Hepatocyte (in vitro differentiated cells): ENCODE measurements around the gene TCTN1. TPM values are rescaled to one million over a fixed set of nuclear protein-coding genes. Genes with fewer than 3 reads are reported as not detected.

ENCODE experiments used
- DNase-seq: peaks from one replicate; pipeline ENCODE4 v3.0.0-alpha.2; 2016; ENCODE audit warnings: low spot score
- H2AFZ ChIP-seq: fragments of 200-600 bp; sonication (generic); 2 replicates; pipeline ENCODE4 v1.6.0; 2016; ENCODE audit warnings: antibody characterized with exemption, mild to moderate bottlenecking
- H3K27ac ChIP-seq: fragments of 200-600 bp; sonication (generic); 2 replicates; pipeline ENCODE4 v1.5.1; 2016; ENCODE audit warnings: mild to moderate bottlenecking
- H3K27me3 ChIP-seq: fragments of 200-600 bp; sonication (generic); 2 replicates; pipeline ENCODE4 v1.6.1; 2016
- H3K36me3 ChIP-seq: fragments of 200-600 bp; sonication (generic); replicated peaks from 2 replicates; pipeline ENCODE4 v1.5.1; 2016; ENCODE audit warnings: low read depth; ENCODE audit not compliant: insufficient read depth
- H3K4me1 ChIP-seq: fragments of 200-600 bp; sonication (generic); 2 replicates; pipeline ENCODE4 v1.5.1; 2016; ENCODE audit warnings: mild to moderate bottlenecking, moderate library complexity; ENCODE audit not compliant: insufficient read depth
- H3K4me2 ChIP-seq: fragments of 200-600 bp; sonication (generic); 2 replicates; pipeline ENCODE4 v1.6.0; 2016
- H3K4me3 ChIP-seq: fragments of 200-600 bp; sonication (generic); 2 replicates; pipeline ENCODE4 v1.5.1; 2016; ENCODE audit warnings: mild to moderate bottlenecking
- H3K79me2 ChIP-seq: fragments of 200-600 bp; sonication (generic); 2 replicates; pipeline ENCODE4 v1.6.0; 2017; ENCODE audit warnings: mild to moderate bottlenecking
- H3K9me2 ChIP-seq: fragments of 200-600 bp; sonication (generic); replicated peaks from 2 replicates; pipeline ENCODE4 v1.6.0; 2017; ENCODE audit warnings: mild to moderate bottlenecking; ENCODE audit not compliant: insufficient read depth
- H3K9me3 ChIP-seq: fragments of 200-600 bp; sonication (generic); 2 replicates; pipeline ENCODE4 v1.5.1; 2016; ENCODE audit warnings: low read depth, mild to moderate bottlenecking
- H4K20me1 ChIP-seq: fragments of 200-600 bp; sonication (generic); 2 replicates; pipeline ENCODE4 v1.6.0; 2016; ENCODE audit warnings: mild to moderate bottlenecking; ENCODE audit not compliant: insufficient read depth, poor library complexity, severe bottlenecking
- EZH2 ChIP-seq: fragments of 200-600 bp; sonication (generic); IDR thresholded peaks from 2 replicates; pipeline ENCODE4 v1.6.1; 2016; ENCODE audit warnings: antibody characterized with exemption, mild to moderate bottlenecking, borderline replicate concordance
- EZH2phosphoT487 ChIP-seq: fragments of 200-600 bp; sonication (generic); IDR thresholded peaks from one replicate; pipeline ENCODE4 v1.6.1; 2018; ENCODE audit warnings: antibody characterized with exemption, mild to moderate bottlenecking, low read depth, moderate library complexity; ENCODE audit not compliant: unreplicated experiment, severe bottlenecking
- WGBS: methylation state at CpG from one replicate; pipeline ENCODE4 v1.1.6; 2016; ENCODE audit warnings: low lambda C conversion rate; ENCODE audit errors: missing lambda C conversion rate; 5-methylcytosine and 5-hydroxymethylcytosine counted together
- polyA plus RNA-seq: library from polyadenylated mRNA; unstranded; fragments of >200 nt; fragmentation: Nextera tagmentation; extraction: Ambion mirVana; gene quantifications from 2 replicates; pipeline ENCODE4 v1.2.1, GENCODE V29; 2016
- total RNA-seq: library from RNA; depleted of rRNA; stranded (reverse); fragments of >200 nt; gene quantifications from 2 replicates; pipeline ENCODE4 v1.2.3, GENCODE V29; 2014
- TF ChIP-seq, protein P1 (sequence below): fragments of 200-600 bp; sonication (generic); IDR thresholded peaks from 2 replicates; pipeline ENCODE4 v1.5.1; 2016; ENCODE audit warnings: antibody characterized with exemption, mild to moderate bottlenecking; ENCODE audit not compliant: poor library complexity

The TCTN1 gene
- total and polyA plus RNA-seq, 2 experiments from 2014 or later = 39.0 to 40.6 TPM

GRCh38 chr12:110677982-110678381 is 64.1 kb downstream of the TCTN1 start:
- no peak overlapping the region for H2AFZ ChIP-seq
- H3K4me2 ChIP-seq = no peak overlapping the region
- WGBS = 91% methylated on average over 4 of the region's 4 CpGs
- no peaks in the 10 kb centered on the region for H4K20me1 ChIP-seq
- no peaks in the 10 kb centered on the region for H3K4me1 ChIP-seq
- H3K27me3 ChIP-seq = no peaks in the 10 kb centered on the region
- no peaks in the 10 kb centered on the region for H3K79me2 ChIP-seq
- H3K27ac ChIP-seq = no peak overlapping the region
- no peak for DNase-seq
- H3K4me3 ChIP-seq = no peak overlapping the region
- H3K36me3 ChIP-seq = no peaks in the 10 kb centered on the region
- TF ChIP-seq EZH2phosphoT487 = no peak
- no peak for TF ChIP-seq EZH2
- TF ChIP-seq, protein P1, sequence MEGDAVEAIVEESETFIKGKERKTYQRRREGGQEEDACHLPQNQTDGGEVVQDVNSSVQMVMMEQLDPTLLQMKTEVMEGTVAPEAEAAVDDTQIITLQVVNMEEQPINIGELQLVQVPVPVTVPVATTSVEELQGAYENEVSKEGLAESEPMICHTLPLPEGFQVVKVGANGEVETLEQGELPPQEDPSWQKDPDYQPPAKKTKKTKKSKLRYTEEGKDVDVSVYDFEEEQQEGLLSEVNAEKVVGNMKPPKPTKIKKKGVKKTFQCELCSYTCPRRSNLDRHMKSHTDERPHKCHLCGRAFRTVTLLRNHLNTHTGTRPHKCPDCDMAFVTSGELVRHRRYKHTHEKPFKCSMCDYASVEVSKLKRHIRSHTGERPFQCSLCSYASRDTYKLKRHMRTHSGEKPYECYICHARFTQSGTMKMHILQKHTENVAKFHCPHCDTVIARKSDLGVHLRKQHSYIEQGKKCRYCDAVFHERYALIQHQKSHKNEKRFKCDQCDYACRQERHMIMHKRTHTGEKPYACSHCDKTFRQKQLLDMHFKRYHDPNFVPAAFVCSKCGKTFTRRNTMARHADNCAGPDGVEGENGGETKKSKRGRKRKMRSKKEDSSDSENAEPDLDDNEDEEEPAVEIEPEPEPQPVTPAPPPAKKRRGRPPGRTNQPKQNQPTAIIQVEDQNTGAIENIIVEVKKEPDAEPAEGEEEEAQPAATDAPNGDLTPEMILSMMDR = no peak
- no peaks in the 10 kb centered on the region for H3K9me3 ChIP-seq
- H3K9me2 ChIP-seq = no peaks in the 10 kb centered on the region

- TF ChIP-seq EZH2phosphoT487 (no peak), EZH2 (no peak)
- TF ChIP-seq, protein P1 = no peak
- DNase-seq = no peak
- Histone ChIP-seq H4K20me1 (no peaks in the 10 kb centered on the region), H3K27me3 (no peaks in the 10 kb centered on the region), H3K79me2 (no peaks in the 10 kb centered on the region), H3K9me3 (no peaks in the 10 kb centered on the region), H3K4me2 (no peak overlapping the region), H3K4me3 (no peak overlapping the region), H3K4me1 (no peaks in the 10 kb centered on the region), H2AFZ (no peak overlapping the region), H3K36me3 (no peaks in the 10 kb centered on the region), H3K27ac (no peak overlapping the region), H3K9me2 (no peaks in the 10 kb centered on the region)
- 93% methylated on average over 12 of the region's 12 CpGs for WGBS
These were observed 65.3 kb downstream of the TCTN1 start for GRCh38 chr12:110679201-110679600.

DNA sequence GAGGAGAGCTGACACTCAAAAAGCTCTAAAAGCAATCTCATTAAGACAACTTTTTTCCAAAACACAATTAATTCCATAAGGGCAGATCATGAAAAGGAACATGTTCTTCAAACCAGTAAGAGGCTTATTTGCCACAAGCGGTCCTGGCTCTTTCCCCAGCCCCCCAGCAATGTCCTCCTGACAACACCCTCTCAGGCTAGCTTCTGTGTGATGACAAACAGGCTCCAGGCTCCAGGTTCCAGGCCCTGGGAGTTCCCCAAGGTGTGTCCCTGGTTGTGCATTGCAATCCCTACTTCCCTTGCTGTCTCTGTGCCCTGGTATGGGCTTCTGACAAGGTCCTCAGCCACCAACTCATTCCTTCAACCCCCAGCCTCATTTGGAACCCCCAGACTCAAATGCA is 66.1 kb downstream of the TCTN1 start:
- no peaks in the 10 kb centered on the region for H3K4me1 ChIP-seq
- no peaks in the 10 kb centered on the region for H3K79me2 ChIP-seq
- H3K27me3 ChIP-seq = no peaks in the 10 kb centered on the region
- no peak overlapping the region for H2AFZ ChIP-seq
- no peaks in the 10 kb centered on the region for H4K20me1 ChIP-seq
- no peaks in the 10 kb centered on the region for H3K36me3 ChIP-seq
- H3K27ac ChIP-seq = no peak overlapping the region
- no peak overlapping the region for H3K4me2 ChIP-seq
- H3K9me3 ChIP-seq = no peaks in the 10 kb centered on the region
- H3K4me3 ChIP-seq = no peak overlapping the region
- no peaks in the 10 kb centered on the region for H3K9me2 ChIP-seq
- WGBS = 83% methylated on average over 1 of the region's 1 CpG
- no peak for DNase-seq
- TF ChIP-seq EZH2phosphoT487 = no peak
- TF ChIP-seq EZH2 = no peak
- TF ChIP-seq, protein P1 = no peak

DNA sequence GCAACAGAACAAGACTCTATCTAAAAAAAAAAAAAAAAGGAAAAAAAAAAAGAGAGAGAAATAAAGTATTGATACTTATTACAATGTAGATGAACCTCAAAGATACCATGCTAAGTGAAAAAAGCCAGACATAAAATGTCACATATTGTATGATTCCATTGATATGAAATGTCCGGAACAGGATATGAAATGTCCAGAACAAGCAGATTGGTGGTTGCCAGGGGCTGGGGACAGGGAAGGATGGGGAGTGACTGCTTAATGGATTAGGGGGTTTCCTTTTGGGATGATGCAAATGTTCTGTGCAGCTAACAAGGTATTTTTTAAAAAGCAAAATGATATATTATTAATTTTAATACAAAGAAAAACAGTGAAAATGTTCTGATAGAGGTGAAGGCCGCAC is 70.0 kb downstream of the TCTN1 start:
- H3K27ac ChIP-seq = no peak overlapping the region
- H3K4me3 ChIP-seq = no peak overlapping the region
- H3K36me3 ChIP-seq = no peaks in the 10 kb centered on the region
- WGBS = 96% methylated on average over 2 of the region's 2 CpGs
- peaks cover 7% of the 10 kb centered on the region for H3K27me3 ChIP-seq
- no peak for DNase-seq
- no peak overlapping the region for H2AFZ ChIP-seq
- H3K9me3 ChIP-seq = no peaks in the 10 kb centered on the region
- H3K4me2 ChIP-seq = no peak overlapping the region
- TF ChIP-seq EZH2 (no peak), EZH2phosphoT487 (no peak)
- TF ChIP-seq, protein P1 = no peak
- H3K9me2 ChIP-seq = no peaks in the 10 kb centered on the region
- H4K20me1 ChIP-seq = no peaks in the 10 kb centered on the region
- H3K4me1 ChIP-seq = peaks cover 6% of the 10 kb centered on the region
- H3K79me2 ChIP-seq = no peaks in the 10 kb centered on the region
